WTC11 (cell line): ENCODE data around the gene POLR3H. TPM values are rescaled to one million over a fixed set of nuclear protein-coding genes. Genes with fewer than 3 reads are reported as not detected.
A peak's percentile ranks its signal among the peaks of the same experiment; 100 is the strongest.
"Not testable (repeated sequence)": the region's sequence is repeated elsewhere in the genome, so short reads cannot be mapped to it uniquely, and the experiment has no call there.

Source experiments
- ATAC-seq: fragments of 200-7000 bp; cut with Tn5 transposase; 2 replicates; pipeline ENCODE4 v1.10.0; 2021; ENCODE audit warnings: mild to moderate bottlenecking, moderate library complexity
- CTCF ChIA-PET: fragments of 300-600 bp; sonication (Branson Sonifier 250); formaldehyde crosslinking; loops from one replicate; lab custom pipeline; 2021; ENCODE audit warnings: antibody characterized with exemption; lab: Charles Lee
- POLR2A ChIA-PET: fragments of 350-600 bp; sonication (Branson Sonifier 250); formaldehyde crosslinking; loops from one replicate; lab custom pipeline; 2021; ENCODE audit warnings: antibody characterized with exemption; lab: Charles Lee
- DNase-seq: peaks from one replicate; pipeline ENCODE4 v3.0.0; 2021; ENCODE audit warnings: low spot score
- H3K27ac Mint-ChIP-seq: 2 replicates; pipeline ENCODE4 v1.8.0; 2021; ENCODE audit warnings: mixed read lengths
- H3K27me3 Mint-ChIP-seq: 2 replicates; pipeline ENCODE4 v1.8.0; 2021; ENCODE audit warnings: low read depth, mild to moderate bottlenecking, moderate library complexity, mixed read lengths
- H3K36me3 Mint-ChIP-seq: 2 replicates; pipeline ENCODE4 v1.8.0; 2021; ENCODE audit warnings: mixed read lengths
- H3K4me1 Mint-ChIP-seq: 2 replicates; pipeline ENCODE4 v1.8.0; 2022; ENCODE audit warnings: mixed read lengths
- H3K4me3 Mint-ChIP-seq: 2 replicates; pipeline ENCODE4 v1.8.0; 2021; ENCODE audit warnings: mild to moderate bottlenecking, moderate library complexity, mixed read lengths
- H3K9me3 Mint-ChIP-seq: 2 replicates; pipeline ENCODE4 v1.8.0; 2021; ENCODE audit warnings: mixed read lengths
- ARID4B ChIP-seq: sonication (generic); formaldehyde crosslinking; IDR thresholded peaks from 2 replicates; pipeline ENCODE4 v1.8.0; 2023; ENCODE audit warnings: missing genetic modification reagents, mild to moderate bottlenecking, borderline replicate concordance
- CTCF ChIP-seq: fragments of 200-600 bp; IDR thresholded peaks from 2 replicates; pipeline ENCODE4 v1.8.0; 2022; ENCODE audit warnings: antibody characterized with exemption
- HMGXB4 ChIP-seq: sonication (generic); formaldehyde crosslinking; IDR thresholded peaks from 2 replicates; pipeline ENCODE4 v1.8.1; 2023; ENCODE audit warnings: mild to moderate bottlenecking, moderate library complexity, missing genetic modification reagents
- MXD4 ChIP-seq: fragments of 250-450 bp; sonication (Bioruptor Pico); IDR thresholded peaks from 2 replicates; pipeline ENCODE4 v1.8.0; 2021; ENCODE audit warnings: mild to moderate bottlenecking, moderate library complexity, borderline replicate concordance
- NR1H2 ChIP-seq: sonication (generic); formaldehyde crosslinking; IDR thresholded peaks from 2 replicates; pipeline ENCODE4 v1.9.0; 2021; ENCODE audit warnings: mild to moderate bottlenecking, moderate library complexity, missing genetic modification reagents
- SOX15 ChIP-seq: fragments of 250-450 bp; sonication (Bioruptor Pico); IDR thresholded peaks from 2 replicates; pipeline ENCODE4 v1.9.0; 2021; ENCODE audit warnings: mild to moderate bottlenecking
- TCF7 ChIP-seq: sonication (generic); formaldehyde crosslinking; IDR thresholded peaks from 2 replicates; pipeline ENCODE4 v1.8.0; 2022; ENCODE audit warnings: mild to moderate bottlenecking, low read depth, missing genetic modification reagents, moderate library complexity
- TEAD1 ChIP-seq: sonication (generic); formaldehyde crosslinking; IDR thresholded peaks from 2 replicates; pipeline ENCODE4 v1.8.0; 2022; ENCODE audit warnings: mild to moderate bottlenecking, missing genetic modification reagents
- ZNF138 ChIP-seq: sonication (generic); formaldehyde crosslinking; conservative IDR thresholded peaks from 2 replicates; pipeline ENCODE4 v1.8.1; 2022; ENCODE audit warnings: mild to moderate bottlenecking, moderate library complexity, missing genetic modification reagents
- ZNF281 ChIP-seq: sonication (generic); formaldehyde crosslinking; IDR thresholded peaks from 2 replicates; pipeline ENCODE4 v1.8.0; 2023; ENCODE audit warnings: mild to moderate bottlenecking, missing genetic modification reagents
- ZNF423 ChIP-seq: fragments of 250-450 bp; sonication (Bioruptor Pico); IDR thresholded peaks from 2 replicates; pipeline ENCODE4 v2.1.2; 2022; ENCODE audit warnings: mild to moderate bottlenecking, moderate library complexity
- total RNA-seq: library from RNA; stranded (reverse); gene quantifications from 3 replicates; pipeline ENCODE4 v1.2.3, GENCODE V29; 2021

The POLR3H gene
- total RNA-seq, 1 experiment from 2014 or later: 28.8 TPM

- Mint-ChIP-seq H3K27me3 (no peaks in the 10 kb centered on the region), H3K36me3 (no peaks in the 10 kb centered on the region), H3K9me3 (no peaks in the 10 kb centered on the region), H3K27ac (no peak overlapping the region), H3K4me1 (no peaks in the 10 kb centered on the region), H3K4me3 (no peak overlapping the region)
- DNase-seq: no peak
- POLR2A ChIA-PET: no interaction called here
- ATAC-seq: no peak
- CTCF ChIA-PET: interaction anchor here (3.5 kb wide), 1 partner anchor 16 kb away, joined by 53 read pairs; the partner anchor contains the start of gene PMM1
- TF ChIP-seq ZNF281: no peak
- TF ChIP-seq NR1H2 (CRISPR knock-in tag): no peak
- TF ChIP-seq ZNF423 (CRISPR knock-in tag): no peak
- 0 out of 2 replicates have a peak, but pooled peaks have one; percentile 30 for TF ChIP-seq TCF7 (CRISPR knock-in tag)
- TF ChIP-seq CTCF: no peak
- TF ChIP-seq HMGXB4 (CRISPR knock-in tag): no peak
- no peak for TF ChIP-seq ZNF138 (CRISPR knock-in tag)
Observed at GRCh38 chr22:41574847-41575381, 30.6 kb upstream of the POLR3H start.

GRCh38 chr22:41573677-41574076 lies 29.4 kb upstream of the POLR3H start:
- Mint-ChIP-seq H3K4me1 (no peaks in the 10 kb centered on the region), H3K4me3 (no peak overlapping the region), H3K27ac (no peak overlapping the region), H3K36me3 (no peaks in the 10 kb centered on the region), H3K9me3 (no peaks in the 10 kb centered on the region), H3K27me3 (peaks cover 4% of the 10 kb centered on the region; the same call in 1 of the 2 replicates)
- ChIA-PET POLR2A (no interaction called here), CTCF (interaction anchor here (1.1 to 2.0 kb wide), 3 partner anchors 24 to 93 kb away, joined by 3 to 5 read pairs (median 3); no protein-coding TSS in a partner anchor)
- DNase-seq: no peak
- no peak for TF ChIP-seq MXD4 (CRISPR knock-in tag)
- TF ChIP-seq ZNF138 (CRISPR knock-in tag): no peak
- TF ChIP-seq TEAD1 (CRISPR knock-in tag): no peak
- no peak for TF ChIP-seq SOX15 (CRISPR knock-in tag)
- TF ChIP-seq ARID4B (CRISPR knock-in tag): no peak
- ATAC-seq: no peak

- H3K4me1 Mint-ChIP-seq, H3K27me3 Mint-ChIP-seq, POLR2A ChIA-PET: not testable (repeated sequence)
Observed at GRCh38 chr22:41572305-41572704, 28.0 kb upstream of the POLR3H start.

More at GRCh38 chr22:41572305-41572704, 28.0 kb upstream of the POLR3H start:
- H3K4me3 Mint-ChIP-seq, H3K27ac Mint-ChIP-seq, DNase-seq, H3K9me3 Mint-ChIP-seq, H3K36me3 Mint-ChIP-seq, ATAC-seq: not testable (repeated sequence)
- CTCF ChIA-PET: interaction anchor here (2.0 kb wide), 1 partner anchor 55 kb away, joined by 5 read pairs; no protein-coding TSS in a partner anchor
